Mesenteric fat pad (tissue), 1 donor: Measurements from ENCODE around the gene MAP4K1. TPM values are rescaled to one million over a fixed set of nuclear protein-coding genes. Genes with fewer than 3 reads are reported as not detected.
"Not testable (repeated sequence)": the region's sequence is repeated elsewhere in the genome, so short reads cannot be mapped to it uniquely, and the experiment has no call there.

Experiments
- DNase-seq: peaks from one replicate; pipeline ENCODE4 v3.0.0-alpha.2; 2020; ENCODE audit warnings: low spot score
- total RNA-seq: library from RNA; stranded (reverse); fragmentation: NEBNext Ultra II Directional; extraction: Animal tissue kit (Norgen Biotek cat#: 25700); gene quantifications from one replicate; pipeline ENCODE4 v1.2.1, GENCODE V29; 2021
- donor health status: DM: yes; HTN: yes; CAD: no.

MAP4K1 gene
- total RNA-seq, 1 donor from 2014 or later: 3.9 TPM

DNA sequence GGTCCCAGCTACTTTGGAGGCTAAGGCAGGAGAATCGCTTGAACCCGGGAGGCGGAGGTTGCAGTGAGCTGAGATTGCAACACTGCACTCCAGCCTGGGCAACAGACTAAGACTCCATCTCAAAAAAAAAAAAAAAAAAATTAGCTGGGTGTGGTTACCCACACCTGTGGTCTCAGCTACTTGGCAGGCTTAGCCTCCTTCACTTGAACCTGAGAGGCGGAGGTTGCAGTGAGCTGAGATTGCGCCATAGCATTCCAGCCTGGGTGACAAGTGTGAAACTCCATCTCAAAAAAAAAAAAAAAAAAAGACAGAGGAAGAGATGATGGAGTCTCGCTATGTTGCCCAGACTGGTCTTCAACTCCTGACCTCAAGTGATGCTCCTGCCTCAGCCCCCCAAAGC lies 38.4 kb downstream of the MAP4K1 start:
- DNase-seq: not testable (repeated sequence)

DNA sequence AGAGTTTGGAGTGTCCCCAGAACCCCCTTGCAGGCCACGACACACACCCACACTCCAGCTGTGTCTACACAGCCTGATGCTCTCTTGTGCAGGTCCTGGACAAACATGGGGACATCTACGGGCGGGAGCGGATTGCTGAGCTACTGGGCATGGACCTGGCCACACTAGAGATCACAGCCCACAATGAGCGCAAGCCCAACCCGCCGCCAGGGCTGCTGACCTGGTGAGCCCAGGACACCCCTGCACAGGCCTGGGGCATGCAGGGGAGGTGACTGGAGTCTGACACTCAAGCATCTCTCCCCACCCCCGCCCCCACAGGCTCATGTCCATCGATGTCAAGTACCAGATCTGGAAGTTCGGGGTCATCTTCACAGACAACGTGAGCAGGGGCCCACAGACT lies 39.9 kb downstream of the MAP4K1 start:
- DNase-seq: no peak

GRCh38 chr19:38571682-38572081 lies 46.1 kb downstream of the MAP4K1 start:
- no peak for DNase-seq

- DNase-seq: no peak
Measured at GRCh38 chr19:38569368-38569983, 48.3 kb downstream of the MAP4K1 start.

- DNase-seq: no peak
Measured at GRCh38 chr19:38565691-38566105, 52.1 kb downstream of the MAP4K1 start.

GRCh38 chr19:38564981-38565690 lies 52.6 kb downstream of the MAP4K1 start:
- no peak for DNase-seq

DNA sequence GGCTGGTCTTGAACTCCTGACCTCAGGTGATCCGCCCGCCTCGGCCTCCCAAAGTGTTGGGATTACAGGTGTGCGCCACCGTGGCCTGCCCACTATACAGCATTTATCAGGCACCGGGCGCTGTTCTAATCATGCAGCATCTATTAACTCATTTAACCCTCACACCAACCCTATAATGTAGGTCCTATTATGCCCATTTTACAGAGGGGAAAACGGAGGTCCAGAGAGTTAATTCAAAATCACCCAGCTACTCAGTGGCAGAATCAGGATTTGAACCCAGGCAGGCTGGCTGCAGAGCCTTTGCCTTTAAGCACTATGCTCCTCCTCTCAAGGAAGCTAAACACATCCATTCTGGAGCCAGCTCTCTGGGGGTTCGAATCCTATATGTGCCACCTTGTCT lies 54.3 kb downstream of the MAP4K1 start:
- no peak for DNase-seq

DNA sequence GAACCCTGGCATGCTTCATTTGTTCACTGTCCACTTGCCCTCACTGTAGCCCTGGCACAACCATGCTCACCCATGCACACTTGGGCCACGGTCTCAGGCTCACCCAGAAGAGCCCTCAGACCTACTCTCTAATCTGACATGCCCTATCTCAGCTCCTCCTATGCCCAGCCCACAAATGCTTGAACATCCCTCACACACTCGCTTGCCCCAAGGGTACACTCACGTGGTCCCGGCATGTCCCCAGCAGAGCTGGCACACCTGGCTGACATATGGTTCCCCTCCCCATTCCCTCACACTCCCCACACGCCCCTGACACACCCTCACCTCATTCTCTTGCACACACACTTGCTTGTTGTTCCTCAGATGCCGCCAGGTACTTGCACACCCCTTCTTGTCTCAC lies 55.7 kb downstream of the MAP4K1 start:
- DNase-seq: no peak

DNA sequence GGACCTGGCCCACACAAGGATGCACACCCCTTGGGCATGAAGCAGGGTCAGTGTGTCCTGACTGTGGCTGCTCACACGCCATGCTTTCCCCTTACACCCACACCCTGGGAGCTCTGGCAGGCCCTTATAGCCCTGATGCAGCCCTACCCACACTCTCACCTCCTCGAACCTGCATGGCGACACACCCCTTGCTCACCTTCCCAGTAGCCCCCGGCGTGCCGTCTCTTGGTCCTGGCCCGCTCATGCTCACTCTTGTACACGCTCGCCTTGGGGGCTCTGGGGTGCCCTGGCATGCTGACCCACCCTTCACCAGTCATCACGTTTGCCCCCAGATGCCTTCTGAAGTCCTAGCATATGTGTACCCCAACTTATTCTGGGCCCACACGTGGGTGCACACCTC lies 56.1 kb downstream of the MAP4K1 start:
- DNase-seq: no peak

DNA sequence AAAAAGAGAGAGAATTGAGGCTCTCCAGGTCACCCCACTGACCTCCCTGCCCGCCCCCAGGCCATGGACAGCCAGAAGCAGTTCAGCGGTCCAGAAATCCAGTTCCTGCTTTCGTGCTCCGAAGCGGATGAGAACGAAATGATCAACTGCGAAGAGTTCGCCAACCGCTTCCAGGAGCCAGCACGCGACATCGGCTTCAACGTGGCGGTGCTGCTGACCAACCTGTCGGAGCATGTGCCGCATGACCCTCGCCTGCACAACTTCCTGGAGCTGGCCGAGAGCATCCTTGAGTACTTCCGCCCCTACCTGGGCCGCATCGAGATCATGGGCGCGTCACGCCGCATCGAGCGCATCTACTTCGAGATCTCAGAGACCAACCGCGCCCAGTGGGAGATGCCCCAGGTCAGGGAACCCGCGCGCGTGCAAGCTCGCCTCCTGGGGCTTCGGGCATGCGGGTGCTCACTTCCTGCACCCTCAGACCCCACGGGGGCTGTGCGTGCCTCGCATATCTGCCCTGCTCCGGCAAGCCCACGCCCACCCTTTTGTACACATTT lies 56.6 kb downstream of the MAP4K1 start:
- DNase-seq: no peak

DNA sequence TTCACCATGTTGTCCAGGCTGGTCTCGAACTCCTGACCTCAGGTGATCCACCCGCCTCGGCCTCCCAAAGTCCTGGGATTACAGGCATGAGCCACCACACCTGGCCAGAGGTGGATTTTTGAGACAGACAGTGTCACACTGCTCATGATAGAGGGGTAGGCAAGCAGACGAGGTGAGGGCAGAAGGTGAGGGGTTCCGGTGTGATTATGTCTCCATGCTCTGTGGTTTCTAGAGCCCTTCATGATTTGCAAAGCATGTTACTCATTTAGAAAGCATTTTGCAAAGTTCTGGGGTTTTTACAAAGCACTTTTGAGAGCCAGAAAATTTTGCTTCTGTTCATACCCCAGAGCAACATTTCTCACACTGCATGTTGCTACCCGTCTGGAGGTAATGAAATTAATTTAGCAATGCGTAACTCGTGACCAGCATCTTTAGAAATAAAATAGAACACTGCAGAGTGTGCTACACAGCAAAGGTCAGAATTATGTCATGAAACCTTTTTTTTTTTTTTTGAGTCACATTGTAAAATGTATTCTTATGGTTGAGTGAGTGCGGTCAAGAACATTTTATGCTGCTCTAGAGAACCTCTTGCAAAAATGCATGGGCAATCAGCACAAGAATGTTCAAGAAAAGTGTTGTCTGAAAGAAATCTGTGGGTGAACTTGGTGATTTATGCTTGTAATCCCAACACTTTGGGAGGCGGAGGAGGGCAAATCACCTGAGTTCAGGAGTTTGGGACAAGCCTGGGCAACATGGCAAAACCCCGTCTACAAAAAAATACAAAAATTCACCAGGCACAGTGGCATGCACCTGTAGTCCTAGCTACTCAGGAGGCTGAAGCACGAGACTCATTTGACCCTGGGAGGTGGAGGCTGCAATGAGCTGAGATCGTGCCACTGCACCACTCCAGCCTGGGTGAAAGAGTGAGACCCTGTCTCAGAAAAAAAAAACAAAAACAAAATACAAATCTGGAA lies 58.0 kb downstream of the MAP4K1 start:
- DNase-seq: no peak

DNA sequence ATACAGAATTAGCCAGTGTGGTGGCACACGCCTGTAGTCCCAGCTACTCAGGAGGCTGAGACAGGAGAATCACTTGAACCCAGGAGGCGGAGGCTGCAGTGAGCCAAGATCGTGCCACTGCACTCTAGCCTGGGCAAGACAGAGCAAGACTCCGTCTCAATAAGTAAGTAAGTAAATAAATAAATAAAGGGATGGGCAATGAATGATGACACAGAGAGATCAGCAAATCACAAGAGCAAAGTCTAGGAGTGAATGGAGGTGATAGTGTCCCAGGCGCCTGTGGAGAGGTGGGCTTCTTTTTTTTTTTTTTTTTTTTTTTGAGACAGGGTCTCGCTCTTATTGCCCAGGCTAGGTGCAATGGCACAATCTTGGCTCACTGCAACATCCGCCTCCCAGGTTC lies 58.8 kb downstream of the MAP4K1 start:
- DNase-seq: not testable (repeated sequence)

GRCh38 chr19:38557205-38557799 lies 60.5 kb downstream of the MAP4K1 start:
- DNase-seq: no peak

GRCh38 chr19:38556521-38557174 lies 61.1 kb downstream of the MAP4K1 start:
- no peak for DNase-seq

DNA sequence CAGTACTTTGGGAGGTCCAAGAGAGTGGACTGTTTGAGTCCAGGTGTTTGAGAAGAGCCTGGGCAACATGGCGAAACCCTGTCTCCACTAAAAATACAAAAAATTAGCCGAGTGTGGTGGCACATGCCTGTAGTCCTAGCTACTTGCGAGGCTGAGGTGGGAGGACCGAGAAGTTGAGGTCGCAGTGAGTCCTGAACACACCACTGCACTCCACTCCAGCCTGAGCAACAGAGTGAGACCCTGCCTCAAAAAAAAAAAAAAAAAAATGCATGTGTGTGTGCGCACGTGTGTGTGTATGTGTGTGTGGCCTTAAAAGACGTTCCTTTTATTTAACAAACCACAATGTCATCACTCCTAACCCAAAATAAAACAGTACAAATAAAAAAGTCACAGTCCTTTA lies 62.6 kb downstream of the MAP4K1 start:
- DNase-seq: no peak

DNA sequence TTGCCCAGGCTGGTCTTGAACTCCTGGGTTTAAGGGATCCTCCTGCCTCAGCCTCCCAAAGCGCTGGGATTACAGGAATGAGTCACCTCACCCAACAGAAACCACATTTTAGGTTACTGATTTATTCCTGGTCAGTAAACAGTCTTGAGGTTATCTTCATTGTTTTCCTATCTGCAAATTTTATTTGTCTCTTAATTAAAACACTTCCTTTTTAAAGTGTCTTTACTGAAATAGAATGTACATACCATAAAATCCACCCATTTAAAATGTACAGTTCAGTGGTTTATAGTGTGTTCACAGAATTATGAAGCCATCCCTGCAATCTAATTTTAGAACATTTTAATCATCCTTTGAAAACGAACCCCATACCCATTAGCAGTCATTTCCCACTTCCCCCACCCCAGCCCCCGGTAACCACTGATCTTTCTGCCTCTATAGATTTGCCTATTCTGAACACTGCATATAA lies 63.0 kb downstream of the MAP4K1 start:
- no peak for DNase-seq

- DNase-seq: not testable (repeated sequence)
Measured at GRCh38 chr19:38553239-38553638, 64.5 kb downstream of the MAP4K1 start.

DNA sequence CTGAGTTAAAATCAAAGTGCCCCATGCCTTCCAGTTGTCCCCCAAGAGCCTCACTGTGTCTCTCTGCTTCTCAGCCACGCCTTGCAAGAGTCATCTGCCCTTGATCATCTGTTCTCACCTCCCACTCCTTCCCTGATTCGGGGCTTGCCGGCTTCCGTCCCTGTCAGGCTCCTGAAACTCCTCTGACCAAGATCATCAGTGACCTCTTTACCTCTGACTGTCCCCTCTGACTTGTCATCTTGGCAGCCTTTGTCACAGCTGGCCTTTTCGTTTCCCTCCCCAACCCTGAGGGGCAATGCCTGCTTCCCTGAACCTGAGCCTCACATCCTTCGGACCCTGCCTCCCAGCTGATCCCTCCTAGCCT lies 66.3 kb downstream of the MAP4K1 start:
- DNase-seq: no peak

- DNase-seq: no peak
Measured at GRCh38 chr19:38550376-38550775, 67.4 kb downstream of the MAP4K1 start.

DNA sequence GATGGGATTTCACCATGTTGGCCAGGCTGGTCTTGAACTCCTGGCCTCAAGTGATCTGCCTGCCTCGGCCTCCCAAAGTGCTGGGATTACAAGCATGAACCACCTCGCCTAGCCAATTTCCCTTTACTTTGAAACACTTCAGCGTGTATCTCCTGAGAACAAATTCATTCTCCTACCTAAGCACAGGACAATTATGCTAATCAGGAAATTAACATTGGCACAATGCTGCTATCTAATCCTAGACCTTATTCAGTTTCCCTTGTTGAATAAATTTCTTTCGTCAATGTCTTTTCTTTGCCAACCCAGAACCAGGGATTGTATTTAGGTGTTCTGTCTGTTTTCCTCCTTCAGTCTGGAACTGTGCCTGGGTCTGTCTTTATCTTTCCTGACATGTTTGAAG lies 67.8 kb downstream of the MAP4K1 start:
- no peak for DNase-seq

- DNase-seq: no peak
Measured at GRCh38 chr19:38549061-38549460, 68.7 kb downstream of the MAP4K1 start.
